Progenitor cell of endocrine pancreas (in vitro differentiated cells): ENCODE data around the gene ZYG11B. TPM values are rescaled to one million over a fixed set of nuclear protein-coding genes. Genes with fewer than 3 reads are reported as not detected.
"Not testable (repeated sequence)": the region's sequence is repeated elsewhere in the genome, so short reads cannot be mapped to it uniquely, and the experiment has no call there.

Source experiments
- DNase-seq: peaks from one replicate; pipeline ENCODE4 v3.0.0; 2021; ENCODE audit warnings: low spot score; ENCODE audit not compliant: unreplicated experiment
- H3K27ac Mint-ChIP-seq: 2 replicates; pipeline ENCODE4 v1.8.0; 2021; ENCODE audit warnings: mild to moderate bottlenecking, moderate library complexity, mixed read lengths
- H3K27me3 Mint-ChIP-seq: 2 replicates; pipeline ENCODE4 v1.8.0; 2021; ENCODE audit warnings: mixed read lengths
- H3K36me3 Mint-ChIP-seq: 2 replicates; pipeline ENCODE4 v1.8.0; 2022; ENCODE audit warnings: mixed read lengths; ENCODE audit not compliant: insufficient read depth
- H3K4me1 Mint-ChIP-seq: 2 replicates; pipeline ENCODE4 v1.8.0; 2021; ENCODE audit warnings: low read depth, mixed read lengths
- H3K4me3 Mint-ChIP-seq: 2 replicates; pipeline ENCODE4 v1.8.0; 2021; ENCODE audit warnings: low read depth, mild to moderate bottlenecking, moderate library complexity, mixed read lengths
- H3K9me3 Mint-ChIP-seq: 2 replicates; pipeline ENCODE4 v1.8.0; 2021; ENCODE audit warnings: low read depth, mixed read lengths
- total RNA-seq: library from RNA; stranded (reverse); gene quantifications from 2 replicates; pipeline ENCODE4 v1.2.1, GENCODE V29; 2021
- TF ChIP-seq, protein P1 (sequence below): fragments of 200-600 bp; sonication (generic); IDR thresholded peaks from one replicate; pipeline ENCODE4 v1.5.0; 2021; ENCODE audit warnings: antibody characterized with exemption, mild to moderate bottlenecking; ENCODE audit not compliant: unreplicated experiment

The ZYG11B gene
- total RNA-seq, 1 donor from 2014 or later, result 31.5 TPM

DNA sequence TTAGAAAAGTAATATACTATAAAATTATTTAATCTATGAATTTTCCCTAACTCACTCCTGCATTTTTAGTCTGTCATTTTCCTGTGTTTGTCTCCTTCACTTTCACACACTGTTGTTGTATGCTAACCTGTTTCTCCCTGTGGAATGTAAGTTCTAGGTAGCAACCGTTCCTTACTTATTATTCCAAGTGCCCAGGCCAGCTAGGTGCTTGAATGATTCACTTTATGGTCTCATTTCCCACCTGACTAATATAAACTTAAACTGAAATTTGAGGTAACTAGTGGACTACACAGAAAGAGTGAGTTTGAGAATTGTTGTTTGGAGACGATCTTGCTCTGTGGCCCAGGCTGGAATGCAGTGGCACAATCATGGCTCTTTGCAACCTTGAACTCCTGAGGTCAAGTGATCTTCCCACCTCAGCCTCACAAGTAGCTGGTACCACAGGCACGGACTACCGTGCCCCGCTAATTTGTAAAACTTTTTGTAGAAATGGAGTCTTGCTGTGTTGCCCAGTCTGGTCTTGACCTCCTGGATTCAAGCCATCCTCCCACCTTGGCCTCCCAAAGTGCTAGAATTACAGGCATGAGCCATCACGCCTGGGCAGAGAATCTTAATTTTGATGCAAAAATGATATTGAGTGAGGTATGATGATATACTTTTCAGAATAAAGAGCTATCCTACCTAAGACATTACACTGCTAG lies 1.9 kb downstream of the ZYG11B start:
- H3K4me3 Mint-ChIP-seq, result peak overlapping the region; percentile 62
- H3K4me1 Mint-ChIP-seq, result peaks cover 19% of the 10 kb centered on the region
- no peaks in the 10 kb centered on the region for H3K36me3 Mint-ChIP-seq
- no peaks in the 10 kb centered on the region for H3K27me3 Mint-ChIP-seq
- TF ChIP-seq, protein P1, sequence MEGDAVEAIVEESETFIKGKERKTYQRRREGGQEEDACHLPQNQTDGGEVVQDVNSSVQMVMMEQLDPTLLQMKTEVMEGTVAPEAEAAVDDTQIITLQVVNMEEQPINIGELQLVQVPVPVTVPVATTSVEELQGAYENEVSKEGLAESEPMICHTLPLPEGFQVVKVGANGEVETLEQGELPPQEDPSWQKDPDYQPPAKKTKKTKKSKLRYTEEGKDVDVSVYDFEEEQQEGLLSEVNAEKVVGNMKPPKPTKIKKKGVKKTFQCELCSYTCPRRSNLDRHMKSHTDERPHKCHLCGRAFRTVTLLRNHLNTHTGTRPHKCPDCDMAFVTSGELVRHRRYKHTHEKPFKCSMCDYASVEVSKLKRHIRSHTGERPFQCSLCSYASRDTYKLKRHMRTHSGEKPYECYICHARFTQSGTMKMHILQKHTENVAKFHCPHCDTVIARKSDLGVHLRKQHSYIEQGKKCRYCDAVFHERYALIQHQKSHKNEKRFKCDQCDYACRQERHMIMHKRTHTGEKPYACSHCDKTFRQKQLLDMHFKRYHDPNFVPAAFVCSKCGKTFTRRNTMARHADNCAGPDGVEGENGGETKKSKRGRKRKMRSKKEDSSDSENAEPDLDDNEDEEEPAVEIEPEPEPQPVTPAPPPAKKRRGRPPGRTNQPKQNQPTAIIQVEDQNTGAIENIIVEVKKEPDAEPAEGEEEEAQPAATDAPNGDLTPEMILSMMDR, result no peak
- DNase-seq, result no peak
- H3K27ac Mint-ChIP-seq, result no peak overlapping the region
- H3K9me3 Mint-ChIP-seq, result no peaks in the 10 kb centered on the region

DNA sequence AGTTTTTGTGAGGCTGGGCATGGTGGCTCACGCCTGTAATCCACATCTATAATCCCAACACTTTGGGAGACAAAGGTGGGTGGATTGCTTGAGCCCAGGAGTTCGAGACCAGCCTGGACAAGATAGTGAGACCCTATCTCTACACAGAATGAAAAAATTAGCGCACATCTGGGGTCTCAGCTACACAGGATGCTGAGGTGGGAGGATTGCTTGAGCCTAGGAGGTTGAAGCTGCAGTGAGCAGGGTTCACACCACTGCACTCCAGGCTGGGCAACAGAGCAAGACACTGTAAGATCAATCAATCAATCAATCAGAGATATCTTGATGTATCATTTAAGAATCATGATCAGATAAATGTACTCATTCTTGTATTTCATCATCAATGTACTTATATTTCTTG lies 7.1 kb downstream of the ZYG11B start:
- DNase-seq, result no peak
- no peak overlapping the region for H3K4me3 Mint-ChIP-seq
- TF ChIP-seq, protein P1, result no peak
- no peak overlapping the region for H3K27ac Mint-ChIP-seq
- peaks cover 8% of the 10 kb centered on the region for H3K4me1 Mint-ChIP-seq
- H3K27me3 Mint-ChIP-seq, result no peaks in the 10 kb centered on the region
- no peaks in the 10 kb centered on the region for H3K36me3 Mint-ChIP-seq
- H3K9me3 Mint-ChIP-seq, result no peaks in the 10 kb centered on the region

DNA sequence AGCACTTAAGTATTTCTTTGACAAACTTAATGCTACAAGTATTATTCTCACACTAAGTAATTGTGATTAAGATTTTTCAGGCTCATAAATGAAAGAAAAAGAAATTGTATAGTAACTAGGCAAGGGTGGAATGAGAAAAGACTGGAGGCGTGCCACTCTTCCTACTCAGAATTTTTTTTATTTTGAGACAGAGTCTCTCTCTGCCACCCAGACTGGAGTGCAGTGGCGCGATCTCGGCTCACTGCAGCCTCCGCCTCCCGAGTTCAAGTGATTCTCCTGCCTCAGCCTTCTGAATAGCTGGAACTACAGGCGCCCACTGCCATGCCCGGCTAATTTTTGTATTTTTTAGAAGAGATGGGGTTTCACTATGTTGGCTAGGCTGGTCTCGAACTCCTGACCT lies 9.1 kb downstream of the ZYG11B start:
- H3K36me3 Mint-ChIP-seq, DNase-seq, H3K27ac Mint-ChIP-seq, H3K4me1 Mint-ChIP-seq, H3K27me3 Mint-ChIP-seq, H3K4me3 Mint-ChIP-seq, H3K9me3 Mint-ChIP-seq: not testable (repeated sequence)

DNA sequence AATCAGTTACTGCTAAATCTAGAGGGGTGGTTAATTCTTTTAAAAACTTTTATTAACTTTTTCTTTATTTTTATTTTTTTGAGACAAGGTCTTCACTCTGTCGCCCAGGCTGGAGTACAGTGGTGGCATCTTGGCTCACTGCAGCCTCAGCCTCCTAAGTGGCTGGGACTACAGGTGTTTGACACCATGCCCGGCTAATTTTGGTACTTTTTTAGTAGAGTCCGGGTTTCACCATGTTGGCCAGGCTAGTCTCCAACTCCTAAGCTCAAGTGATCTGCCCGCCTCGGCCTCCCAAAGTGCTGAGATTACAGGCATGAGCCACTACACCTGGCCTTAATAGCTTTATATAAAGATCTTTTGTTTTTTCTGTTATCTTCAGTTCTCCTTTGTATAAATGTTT lies 11.9 kb downstream of the ZYG11B start:
- DNase-seq, result no peak
- H3K4me3 Mint-ChIP-seq, result no peak overlapping the region
- TF ChIP-seq, protein P1, result no peak
- H3K9me3 Mint-ChIP-seq, result peaks cover 7% of the 10 kb centered on the region
- H3K27me3 Mint-ChIP-seq, result no peaks in the 10 kb centered on the region
- peaks cover 4% of the 10 kb centered on the region for H3K4me1 Mint-ChIP-seq
- peaks cover 14% of the 10 kb centered on the region for H3K36me3 Mint-ChIP-seq
- H3K27ac Mint-ChIP-seq, result no peak overlapping the region

DNA sequence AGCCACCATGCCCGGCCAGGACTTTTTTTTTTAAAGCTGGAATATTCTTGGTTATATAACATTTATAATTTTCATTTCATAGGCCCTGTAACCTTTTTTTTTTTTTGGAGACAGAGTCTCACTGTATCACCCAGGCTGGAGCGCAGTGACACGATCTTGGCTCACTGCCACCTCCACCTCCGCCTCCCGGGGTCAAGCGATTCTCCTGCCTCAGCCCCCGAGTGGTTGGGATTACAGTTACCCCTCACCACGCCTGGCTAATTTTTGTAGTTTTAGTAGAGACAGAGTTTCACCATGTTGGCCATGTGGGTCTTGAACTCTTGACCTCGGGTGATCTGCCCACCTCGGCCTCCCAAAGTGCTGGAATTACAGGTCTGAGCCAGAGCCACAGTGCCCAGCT lies 12.6 kb downstream of the ZYG11B start:
- no peak for DNase-seq
- Mint-ChIP-seq H3K36me3 (peaks cover 14% of the 10 kb centered on the region), H3K9me3 (peaks cover 7% of the 10 kb centered on the region), H3K4me3 (no peak overlapping the region), H3K27me3 (no peaks in the 10 kb centered on the region), H3K27ac (no peak overlapping the region), H3K4me1 (peaks cover 4% of the 10 kb centered on the region)
- TF ChIP-seq, protein P1, result no peak
